ENCODE measurements around the gene XPC.

The XPC gene

DNA sequence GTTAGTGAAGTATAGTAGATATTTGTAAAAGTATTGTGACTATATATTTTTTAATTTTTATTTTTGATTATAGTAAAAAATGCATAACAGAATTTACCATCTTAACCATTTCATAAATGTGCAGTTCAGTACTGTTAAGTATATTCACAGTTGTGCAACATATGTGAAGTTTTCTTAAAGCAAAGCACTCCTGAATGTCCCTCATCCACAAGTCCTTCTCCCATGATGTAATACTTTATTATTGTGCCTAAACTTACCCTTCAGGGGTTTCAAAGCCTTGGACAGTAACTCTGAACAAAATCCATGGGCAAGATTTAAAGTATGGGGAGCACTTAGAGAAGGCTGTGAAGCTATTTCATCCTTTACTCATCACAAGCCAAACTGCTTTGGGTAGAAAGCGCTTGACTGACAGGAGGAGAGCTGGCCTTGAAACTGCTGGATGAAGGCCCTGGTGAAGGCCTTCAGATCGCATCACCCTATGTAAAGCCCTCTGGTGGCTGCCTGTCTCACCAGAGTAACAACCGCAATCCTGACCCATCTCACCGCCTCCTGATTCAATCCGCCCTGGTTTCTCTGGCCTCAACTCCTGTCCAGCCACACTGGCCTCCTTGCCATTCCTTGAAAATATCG, 28.3 kb upstream of the XPC start:
- no peak for DNase-seq (ENCODE audit: low read depth)

DNA sequence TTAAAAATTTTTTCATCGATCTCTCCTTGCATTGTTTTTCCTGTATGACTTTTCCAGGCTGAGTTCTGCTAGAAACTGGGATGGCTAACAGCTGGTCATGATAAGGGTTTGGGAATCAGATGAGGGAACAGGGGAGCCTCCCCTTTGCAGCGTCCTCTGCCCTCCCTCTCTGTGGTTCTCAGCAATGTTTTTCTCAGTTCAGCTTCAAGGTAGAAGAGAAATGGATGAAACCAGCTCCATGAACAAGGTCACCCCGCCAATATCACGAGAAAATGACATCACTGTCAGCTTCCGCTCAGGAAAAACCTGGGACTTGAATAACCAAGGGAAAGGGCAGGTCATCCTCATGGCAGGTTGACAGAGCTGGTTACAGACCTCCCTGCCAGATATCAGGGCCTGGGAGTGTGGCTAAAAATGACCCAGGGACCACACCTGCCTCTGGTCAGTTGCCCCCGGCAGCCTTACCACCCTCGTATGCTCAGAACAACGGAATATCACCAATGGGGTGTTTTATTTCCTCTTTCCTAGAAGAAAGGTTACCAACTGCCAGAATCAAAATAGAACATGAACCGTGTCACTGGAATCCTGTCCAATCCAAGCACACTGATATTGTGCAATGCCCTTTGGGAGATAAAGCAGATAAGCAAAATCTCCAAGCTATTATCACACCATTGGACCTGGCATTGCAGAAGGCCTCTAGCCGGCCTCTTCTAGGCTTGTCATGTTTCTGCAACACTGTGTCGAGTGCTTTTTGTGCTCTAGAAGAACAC, 26.3 kb upstream of the XPC start:
- no peak for DNase-seq (ENCODE audit: low read depth)

DNA sequence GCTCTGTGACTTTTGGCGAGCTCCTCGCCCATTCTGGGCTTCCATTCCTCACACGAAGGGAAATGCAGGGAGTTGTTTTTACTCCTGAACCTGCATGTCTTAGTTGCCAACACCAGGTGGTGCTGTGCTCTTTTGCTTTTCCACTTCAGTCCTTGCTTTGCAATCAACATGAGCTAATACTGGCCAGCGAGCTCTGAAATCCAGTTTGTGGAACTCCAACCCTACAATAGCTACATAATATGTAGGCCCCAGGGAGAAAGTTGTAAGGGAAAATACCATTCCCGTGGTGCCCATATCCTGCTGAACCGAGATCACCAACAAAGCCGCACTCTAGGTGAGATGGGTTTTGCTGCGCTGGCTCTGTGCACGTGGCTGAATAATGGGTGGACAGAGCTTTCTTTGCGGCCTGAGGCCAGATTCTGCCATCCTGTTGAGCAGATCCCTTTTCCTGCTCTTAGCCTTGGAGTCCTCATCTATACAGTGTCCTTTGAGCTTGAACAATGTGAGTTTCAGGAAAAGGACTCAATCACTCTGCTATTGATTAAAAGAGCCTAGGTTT, 25.2 kb upstream of the XPC start:
- DNase-seq (ENCODE audit: low read depth), result peak; percentile 34

DNA sequence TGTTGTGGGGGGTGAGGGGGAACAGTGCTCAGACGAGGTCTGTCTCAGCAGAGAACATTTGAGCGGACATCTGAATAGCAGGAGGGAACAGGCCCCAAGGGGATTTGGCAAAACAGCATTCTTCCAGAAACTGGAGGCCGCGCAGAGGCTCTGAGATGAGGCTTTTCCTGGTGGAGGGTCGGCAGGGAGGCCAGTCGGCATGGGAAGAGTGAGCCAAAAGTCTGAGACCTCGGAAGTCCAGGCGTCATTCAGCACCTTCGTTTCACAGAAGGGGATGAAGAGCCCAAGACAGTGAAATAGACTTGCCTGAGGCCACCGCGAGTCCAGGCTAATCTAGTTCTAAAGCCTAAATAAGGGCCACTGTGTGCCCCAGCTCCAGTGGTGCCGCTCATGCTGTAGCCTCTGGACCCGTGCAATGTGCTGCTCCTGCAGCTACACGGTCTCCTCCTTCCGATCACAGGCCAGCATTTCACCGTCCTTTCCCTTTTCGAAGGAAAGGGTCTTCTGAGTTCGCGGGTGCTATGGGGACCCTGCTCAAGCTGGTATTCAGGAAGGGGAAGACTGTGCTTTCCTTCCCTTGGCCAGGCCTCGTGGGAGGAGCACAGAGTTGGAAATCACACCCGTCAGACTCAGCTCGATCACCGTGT, 24.6 kb upstream of the XPC start:
- no peak for DNase-seq (ENCODE audit: low read depth)

DNA sequence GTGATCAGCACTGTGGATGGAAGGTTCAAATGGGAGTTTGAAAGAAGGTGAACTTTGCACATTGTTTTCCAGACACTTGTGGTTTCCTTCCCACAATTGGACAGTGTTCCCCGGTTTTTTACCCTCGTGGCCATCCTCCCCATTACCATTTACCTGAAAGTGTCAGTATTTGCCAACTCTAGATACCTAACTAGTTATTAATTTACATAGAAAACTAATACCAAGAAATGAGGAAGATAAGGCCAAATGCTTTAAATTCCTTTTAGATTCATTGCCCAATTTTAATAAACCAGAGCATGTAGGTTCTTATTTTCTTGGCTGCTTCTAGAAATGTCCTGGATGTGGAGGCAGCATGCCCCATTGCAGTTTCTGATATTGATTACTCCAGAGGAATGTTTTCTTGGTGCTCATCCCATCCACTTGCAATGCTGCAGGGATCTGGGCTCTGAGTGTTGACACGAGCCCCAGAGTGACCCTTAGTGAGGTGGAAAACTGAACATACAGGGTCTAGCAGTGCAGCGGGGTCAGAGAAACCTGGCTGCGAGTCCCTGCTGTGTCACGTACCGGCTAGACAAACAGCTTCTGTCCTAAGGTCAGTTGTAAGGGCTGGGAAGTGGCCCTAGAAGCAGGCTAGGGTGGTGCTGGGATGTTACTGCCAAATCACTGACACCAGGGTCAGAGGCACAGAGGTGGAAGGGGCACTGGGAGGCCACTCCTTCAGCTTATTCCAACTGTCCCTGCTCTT, 23.7 kb upstream of the XPC start:
- no peak for DNase-seq (ENCODE audit: low read depth)

DNA sequence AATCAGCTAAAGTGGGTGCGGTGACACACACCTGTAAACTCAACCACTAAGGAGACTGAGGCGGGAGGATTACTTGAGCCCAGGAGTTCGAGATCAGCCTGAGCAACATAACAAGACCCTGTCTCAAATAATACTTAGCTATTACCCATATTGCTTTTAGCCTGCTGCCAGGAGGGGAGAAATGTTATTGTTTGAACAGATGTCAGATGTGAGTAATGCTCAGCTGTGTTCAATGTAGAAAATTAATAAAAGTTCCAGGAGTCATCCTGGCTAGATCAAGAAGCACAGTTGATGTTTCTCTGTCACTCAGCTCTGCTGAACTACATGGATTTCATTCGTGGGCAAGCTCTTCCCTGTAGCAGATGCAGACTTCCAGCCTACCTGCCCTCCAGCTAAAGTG, 22.4 kb upstream of the XPC start:
- DNase-seq (ENCODE audit: low read depth), result no peak

DNA sequence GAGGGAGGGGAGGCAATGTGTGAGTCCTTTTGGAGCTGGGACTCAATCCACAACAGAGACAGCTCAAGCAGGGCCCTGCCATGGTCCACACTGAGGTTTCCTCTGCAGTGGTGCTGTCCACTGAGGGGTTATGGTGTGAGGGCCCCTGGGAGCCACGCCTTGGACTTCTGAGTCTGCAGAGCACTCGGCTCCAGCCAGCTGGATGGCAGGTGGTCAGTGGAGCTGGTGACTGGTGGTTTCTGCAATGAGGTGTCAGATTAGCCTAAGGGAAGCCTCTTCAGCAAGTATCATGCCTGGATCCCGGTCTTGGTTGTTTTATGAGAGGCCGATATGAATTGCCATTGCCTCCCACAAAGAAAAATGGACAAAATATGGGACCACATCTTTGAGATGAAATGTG, 21.9 kb upstream of the XPC start:
- DNase-seq (ENCODE audit: low read depth), result no peak

DNA sequence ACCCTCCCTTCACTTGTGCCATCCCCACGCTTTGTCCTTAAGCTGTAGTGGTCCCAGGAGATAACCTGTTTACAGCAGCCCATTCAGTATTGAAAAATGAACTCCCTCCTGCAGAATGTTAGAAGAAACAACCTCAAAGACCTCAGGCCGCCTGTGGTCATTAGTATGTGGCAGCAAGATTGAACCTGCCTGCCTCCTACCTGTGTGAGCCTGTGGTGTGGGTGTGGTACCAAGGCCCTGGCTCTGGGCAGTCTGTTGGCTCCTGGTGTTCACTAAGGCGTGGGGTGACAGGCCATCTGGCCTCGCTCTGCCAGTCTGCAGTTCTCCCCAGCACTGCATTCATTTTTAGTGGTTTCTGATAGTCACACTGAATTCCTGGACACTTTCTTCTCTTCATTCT, 21.2 kb upstream of the XPC start:
- DNase-seq (ENCODE audit: low read depth), result no peak

DNA sequence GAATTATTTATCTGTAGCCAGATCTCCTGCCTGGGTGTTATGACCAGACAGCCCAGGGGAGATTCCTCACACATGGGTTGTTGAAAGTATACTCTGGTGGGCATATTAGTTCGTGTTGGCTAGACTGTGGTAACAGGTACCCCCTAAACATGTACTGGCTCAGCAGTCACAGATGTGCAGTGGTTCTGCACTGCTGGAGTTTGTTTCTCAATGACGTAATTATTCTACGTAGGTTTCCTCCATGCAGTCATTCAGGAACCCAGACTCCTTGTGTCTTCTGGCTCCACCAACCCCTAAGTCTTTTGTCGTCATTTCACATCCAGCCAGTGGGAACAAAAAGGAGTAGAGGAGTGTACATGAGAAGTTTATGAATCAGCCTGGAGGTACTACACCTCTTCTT, 16.5 kb upstream of the XPC start:
- DNase-seq (ENCODE audit: low read depth), result no peak

DNA sequence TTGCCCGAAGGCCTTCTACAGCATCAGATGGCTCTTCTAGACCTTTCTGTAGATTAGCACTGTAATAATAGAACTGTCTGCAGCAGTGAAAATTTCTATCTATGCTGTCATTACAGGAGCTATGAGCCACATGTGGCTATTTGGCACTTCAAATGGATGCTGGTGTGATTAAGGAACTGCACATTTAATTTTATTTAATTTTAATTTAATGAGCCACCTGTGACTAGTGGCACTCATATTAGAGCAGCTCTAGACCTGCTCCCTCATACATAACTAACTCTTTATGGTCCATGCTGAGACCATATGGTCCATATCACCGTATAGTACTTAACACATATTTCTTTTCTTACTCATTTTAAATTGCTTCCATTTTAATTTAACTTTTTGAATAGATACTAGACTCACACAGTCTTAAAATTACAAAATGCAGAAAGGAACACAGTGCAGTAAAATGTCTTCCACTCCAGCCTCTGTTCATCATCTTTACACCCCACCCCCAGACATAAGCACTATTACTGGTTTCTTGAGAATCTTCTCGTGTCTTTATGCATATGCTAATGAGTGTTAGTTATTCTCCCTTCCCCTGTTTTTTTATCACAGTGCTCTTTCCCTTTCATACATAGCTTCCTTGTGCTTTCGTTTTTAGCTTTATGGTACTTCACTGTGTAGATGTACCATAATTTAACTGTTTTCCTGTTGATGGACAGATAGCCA, 9.8 kb upstream of the XPC start:
- DNase-seq (ENCODE audit: low read depth), result no peak

DNA sequence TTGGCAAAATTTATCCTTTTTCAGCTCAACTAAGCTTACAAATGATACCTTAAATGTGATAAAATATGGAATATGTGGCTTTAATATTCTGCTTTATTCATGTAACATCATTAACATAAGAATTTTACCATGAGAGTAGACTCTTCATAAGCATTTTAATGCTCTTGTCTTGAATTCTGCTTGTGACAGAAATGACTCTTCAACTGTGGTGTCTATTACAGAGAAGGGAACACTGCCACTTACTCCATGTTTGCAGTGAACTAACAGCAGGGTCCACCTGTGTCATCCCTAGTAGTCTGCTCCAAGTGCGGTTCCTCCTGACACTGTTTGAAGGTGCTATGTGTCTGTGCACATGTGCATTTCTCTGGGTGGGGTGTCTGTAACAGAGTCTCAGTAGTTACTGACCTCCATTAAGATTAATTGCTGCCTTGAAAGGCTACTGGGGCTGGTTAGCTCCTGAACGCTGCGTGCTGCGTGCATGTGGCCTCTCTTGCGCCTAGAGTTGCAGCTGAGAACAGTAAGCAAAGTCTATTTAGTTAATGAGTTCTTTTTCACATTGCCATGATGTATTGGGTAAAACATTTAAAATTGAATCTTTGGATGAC, 8.6 kb upstream of the XPC start:
- DNase-seq (ENCODE audit: low read depth), result no peak

DNA sequence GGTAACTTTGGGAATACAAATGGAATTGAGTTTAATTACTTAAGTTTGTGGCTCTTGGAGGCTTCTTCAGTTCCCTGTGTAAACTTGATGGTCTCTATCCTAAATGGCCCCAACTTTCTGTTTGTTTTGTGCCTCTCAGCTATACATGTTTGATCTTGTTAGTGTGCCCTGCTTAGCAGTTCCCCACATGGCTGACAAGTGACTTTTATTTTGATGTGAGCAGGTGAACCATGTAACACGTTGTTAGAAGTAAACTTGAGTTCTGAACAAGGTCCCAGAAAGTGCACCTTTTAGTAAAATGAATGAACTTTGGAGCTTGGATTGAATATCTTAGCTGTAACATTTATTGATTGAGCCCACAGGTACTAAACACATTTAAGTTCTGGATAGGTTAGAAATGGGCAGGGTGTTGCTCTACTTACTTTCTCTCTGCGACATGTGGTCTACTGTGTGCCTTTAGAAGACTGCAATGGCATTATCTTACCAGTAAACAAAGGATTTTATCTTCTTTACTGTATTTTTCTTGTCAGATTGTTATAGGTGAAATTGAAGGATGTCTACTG, 4.7 kb upstream of the XPC start:
- no peak for DNase-seq (ENCODE audit: low read depth)

DNA sequence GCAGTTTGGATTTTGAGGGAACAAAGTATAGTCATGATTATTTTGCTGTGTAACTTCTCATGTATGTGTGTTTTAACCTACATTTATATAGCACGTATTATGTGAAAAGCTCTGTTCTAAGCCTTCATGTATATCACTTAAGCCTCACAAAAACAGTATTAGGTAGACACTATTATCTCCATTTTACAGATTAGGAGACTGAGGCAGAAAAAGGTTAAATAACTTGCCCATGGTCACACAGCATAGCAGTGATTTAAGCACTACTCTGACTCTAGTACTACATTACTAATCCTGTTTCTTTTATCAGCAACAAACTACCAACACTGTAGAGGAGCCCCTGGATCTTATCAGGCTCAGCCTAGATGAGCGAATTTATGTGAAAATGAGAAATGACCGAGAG, 2.9 kb upstream of the XPC start:
- no peak for DNase-seq (ENCODE audit: low read depth)

DNA sequence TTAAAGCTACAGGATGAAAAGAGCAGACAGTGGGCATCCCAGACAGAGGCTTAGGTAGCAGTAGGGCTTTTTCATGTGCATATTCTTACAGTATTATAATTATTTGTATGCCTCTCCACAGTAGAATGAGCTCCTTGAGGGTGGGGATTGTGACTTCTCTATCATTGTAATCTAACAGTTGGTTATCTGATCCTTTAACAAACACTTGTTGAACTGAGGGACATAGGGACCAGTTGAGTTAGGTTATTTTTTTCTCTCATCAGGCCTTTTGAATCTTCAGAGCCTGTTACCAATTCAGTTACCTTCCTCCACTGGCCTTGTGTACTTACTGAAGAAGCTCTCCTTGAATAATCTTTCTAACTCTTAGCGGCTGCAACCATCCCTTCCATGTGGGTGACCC, 1.4 kb upstream of the XPC start:
- DNase-seq (ENCODE audit: low read depth), result no peak

DNA sequence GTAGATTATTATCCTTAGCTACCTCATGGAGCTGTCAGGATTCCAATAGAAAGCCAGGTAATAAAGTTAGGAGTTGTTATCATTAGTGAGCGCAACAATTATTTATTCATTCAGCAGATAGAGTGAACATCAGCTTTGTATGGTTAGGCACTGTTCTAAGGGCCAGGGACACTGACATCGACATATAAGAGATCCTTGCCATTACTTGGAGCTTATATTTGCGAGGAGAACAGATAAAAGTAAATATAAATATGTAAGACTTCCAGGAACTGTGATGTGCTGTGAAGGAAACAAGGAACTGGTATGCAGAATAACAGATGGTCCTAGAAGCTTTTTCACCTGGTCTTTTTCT, 689 bp upstream of the XPC start:
- DNase-seq (ENCODE audit: low read depth), result no peak

DNA sequence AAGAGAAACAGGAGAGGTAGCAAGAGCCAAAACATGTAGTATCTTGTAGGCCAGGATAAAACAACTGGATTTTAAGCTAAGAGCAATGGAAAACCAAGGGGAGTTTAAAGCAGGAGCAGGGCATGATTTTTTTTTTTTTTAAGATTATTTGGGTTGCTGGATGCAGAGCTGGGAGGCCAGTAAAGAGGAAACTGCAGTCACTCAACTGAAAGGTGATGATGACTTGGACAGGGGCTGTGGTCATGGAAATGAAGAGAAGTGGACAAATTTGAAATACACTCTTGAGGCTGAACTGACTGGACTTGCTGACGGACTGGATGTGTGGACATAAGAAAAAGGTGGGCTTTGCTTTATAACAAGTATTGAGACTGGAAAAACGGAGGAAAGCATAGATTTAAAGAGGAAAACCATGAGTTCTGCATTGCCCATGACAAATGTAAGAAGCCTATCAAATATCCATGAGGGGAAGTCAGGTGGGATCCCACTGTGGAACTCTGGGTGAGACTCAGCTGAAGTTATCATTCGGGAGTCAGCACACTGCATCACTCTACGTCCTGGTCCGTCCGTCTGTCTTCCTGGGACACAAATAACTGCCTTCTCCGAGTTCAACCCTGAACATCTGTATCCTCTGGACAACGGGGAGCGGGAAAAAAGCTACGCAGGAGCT, 688 bp downstream of the XPC start:
- peak; percentile 28 for DNase-seq (ENCODE audit: low read depth)

DNA sequence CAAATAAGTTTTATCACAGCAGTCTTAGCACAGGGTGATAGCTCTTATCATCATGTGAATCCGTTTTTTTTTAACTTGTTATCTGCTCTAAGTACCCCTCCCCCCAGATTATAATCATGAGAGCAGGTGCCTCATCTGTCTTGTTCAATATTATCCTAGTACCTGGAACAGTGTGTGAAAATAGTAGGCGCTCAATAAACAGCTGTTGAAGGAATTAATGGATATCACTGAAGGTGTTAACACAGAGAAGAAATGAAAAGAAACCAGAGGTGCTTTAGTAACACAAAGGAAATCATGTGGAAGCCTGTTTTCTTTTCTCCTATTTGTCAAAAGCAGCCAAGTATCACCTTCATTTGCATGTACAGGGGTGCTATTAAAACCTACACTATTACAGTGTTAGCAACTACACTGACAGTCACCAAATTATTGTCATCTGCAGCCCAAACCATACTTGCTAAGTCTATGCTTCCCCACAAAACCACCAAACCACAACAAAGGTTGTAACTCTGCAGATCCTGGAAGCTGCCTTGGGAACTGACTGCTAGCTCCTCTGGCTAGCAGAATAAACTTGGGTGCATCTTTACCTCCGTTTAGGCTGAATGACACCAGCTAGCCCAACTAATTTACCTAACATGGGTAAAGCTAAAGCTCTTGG, 2.9 kb downstream of the XPC start:
- no peak for DNase-seq (ENCODE audit: low read depth)

DNA sequence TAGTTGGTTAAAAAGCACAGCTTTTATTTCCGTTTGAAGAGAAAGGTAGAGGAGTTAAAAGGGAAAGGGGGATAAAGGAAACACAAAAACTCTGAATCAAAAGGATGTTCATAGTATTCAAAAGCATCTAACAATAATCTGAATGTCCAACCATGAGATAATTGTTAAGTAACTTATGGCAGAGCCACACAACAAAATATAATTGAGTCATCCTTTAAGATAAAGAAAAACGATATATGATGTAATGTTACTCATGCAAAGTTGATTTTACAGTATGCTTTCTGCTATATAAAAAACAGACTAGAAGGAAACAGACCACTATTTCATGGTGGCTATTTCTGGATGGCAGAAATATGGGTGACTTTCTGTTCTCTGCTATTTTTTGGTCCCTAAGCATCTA, 3.9 kb downstream of the XPC start:
- DNase-seq (ENCODE audit: low read depth), result peak; percentile 20

DNA sequence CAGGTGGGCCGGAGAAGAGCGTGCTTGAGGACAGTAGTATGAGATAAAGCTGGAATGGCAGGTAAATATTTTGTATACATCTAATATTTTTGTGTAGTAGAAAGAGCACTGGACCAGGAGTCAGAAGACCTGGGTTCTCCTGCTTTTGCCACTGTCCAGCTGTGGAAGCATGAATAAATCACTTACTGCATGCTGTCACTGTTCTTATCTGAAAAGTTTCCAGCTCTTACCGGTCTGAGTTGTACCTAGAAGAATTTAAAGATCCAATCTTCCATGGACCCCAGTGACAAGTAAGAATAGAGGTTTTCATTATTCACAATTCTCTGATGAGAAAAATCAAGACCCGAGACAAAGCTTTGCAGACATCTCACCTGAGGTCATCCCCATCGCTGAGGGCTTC, 5.9 kb downstream of the XPC start:
- no peak for DNase-seq (ENCODE audit: low read depth)

DNA sequence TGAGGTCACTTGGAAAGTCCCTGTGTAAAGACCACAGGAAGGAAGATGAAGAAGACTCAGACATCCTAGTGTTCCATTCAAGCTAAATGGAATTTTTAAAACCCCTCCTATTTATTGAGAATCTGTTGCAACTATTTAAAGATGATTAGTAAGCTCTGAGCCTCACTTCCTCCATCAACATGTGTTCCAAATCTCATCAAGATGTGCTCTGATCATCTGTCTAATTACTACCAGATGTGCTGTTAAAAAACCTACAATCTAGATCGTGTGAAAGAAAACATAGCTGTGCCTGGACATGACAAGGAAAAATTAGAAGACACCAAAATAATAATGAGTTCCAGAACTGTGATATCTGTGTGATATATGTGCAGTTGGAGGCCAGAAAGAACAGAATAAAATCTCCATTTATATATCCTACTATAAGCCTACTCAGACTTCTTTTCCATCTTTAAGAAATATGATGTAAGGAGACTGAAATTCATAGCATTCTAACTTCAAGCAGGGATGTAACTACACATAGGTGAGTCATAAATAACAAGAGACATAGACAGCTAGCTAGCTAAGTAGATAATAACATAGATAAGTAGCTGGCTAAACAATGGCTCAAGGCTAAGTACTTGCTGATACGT, 7.8 kb downstream of the XPC start:
- peak; percentile 81 for DNase-seq (ENCODE audit: low read depth)

All from HS-5 (cell line).